Activated CD4-positive, alpha-beta T cell treated with anti-CD3 and anti-CD28 coated beads, Interleukin-2, Interleukin-6, amounts not matched to agents 100 ng/mL and 50 ng/mL, durations not matched to agents 16 hours and 8 hours (primary cell): ENCODE measurements around the gene SLC23A1.

Experiments
- DNase-seq: peaks from one replicate; pipeline ENCODE4 v3.0.0-alpha.2; 2020

The SLC23A1 gene

GRCh38 chr5:139406963-139407362 lies 23.9 kb upstream of the SLC23A1 start:
- DNase-seq = no peak

GRCh38 chr5:139404484-139404840 lies 21.4 kb upstream of the SLC23A1 start:
- DNase-seq = no peak

GRCh38 chr5:139403787-139404483 lies 20.8 kb upstream of the SLC23A1 start, which contains the start of gene SPATA24:
TSS of gene SPATA24 (minus strand) at chr5:139404089. CDS start at chr5:139404060, 29 bp downstream.
- DNase-seq = peak; percentile 99

- no peak for DNase-seq
Measured at GRCh38 chr5:139403418-139403786, 20.3 kb upstream of the SLC23A1 start.

GRCh38 chr5:139402561-139403158 lies 19.6 kb upstream of the SLC23A1 start:
- peak; percentile 39 for DNase-seq

- DNase-seq = no peak
Measured at GRCh38 chr5:139401546-139401945, 18.4 kb upstream of the SLC23A1 start.

- peak; percentile 36 for DNase-seq
Measured at GRCh38 chr5:139399501-139400121, 16.5 kb upstream of the SLC23A1 start.

GRCh38 chr5:139397921-139398320 lies 14.8 kb upstream of the SLC23A1 start:
- DNase-seq = no peak

GRCh38 chr5:139396691-139397090 lies 13.6 kb upstream of the SLC23A1 start:
- no peak for DNase-seq

GRCh38 chr5:139395844-139396640 lies 12.9 kb upstream of the SLC23A1 start:
- DNase-seq = no peak

GRCh38 chr5:139394654-139395566 lies 11.8 kb upstream of the SLC23A1 start, which contains the start of gene PROB1:
TSS of gene PROB1 (minus strand) at chr5:139395104. CDS start at chr5:139395081, 23 bp downstream.
- DNase-seq = no peak

- DNase-seq = peak; percentile 83
Measured at GRCh38 chr5:139394123-139394653, 11.1 kb upstream of the SLC23A1 start.

GRCh38 chr5:139393497-139394122 lies 10.5 kb upstream of the SLC23A1 start:
- DNase-seq = no peak

- DNase-seq = peak; percentile 93
Measured at GRCh38 chr5:139392678-139393496, 9.8 kb upstream of the SLC23A1 start.

- no peak for DNase-seq
Measured at GRCh38 chr5:139392324-139392677, 9.2 kb upstream of the SLC23A1 start.

GRCh38 chr5:139391570-139392323 lies 8.7 kb upstream of the SLC23A1 start:
- peak; percentile 73 for DNase-seq

- DNase-seq = no peak
Measured at GRCh38 chr5:139390639-139391569, 7.8 kb upstream of the SLC23A1 start.
